ENCODE results near the gene WDR64. TPM values are rescaled to one million over a fixed set of nuclear protein-coding genes. Genes with fewer than 3 reads are reported as not detected.

The WDR64 gene
- total RNA-seq, 1 experiment from 2014 or later = not detected

DNA sequence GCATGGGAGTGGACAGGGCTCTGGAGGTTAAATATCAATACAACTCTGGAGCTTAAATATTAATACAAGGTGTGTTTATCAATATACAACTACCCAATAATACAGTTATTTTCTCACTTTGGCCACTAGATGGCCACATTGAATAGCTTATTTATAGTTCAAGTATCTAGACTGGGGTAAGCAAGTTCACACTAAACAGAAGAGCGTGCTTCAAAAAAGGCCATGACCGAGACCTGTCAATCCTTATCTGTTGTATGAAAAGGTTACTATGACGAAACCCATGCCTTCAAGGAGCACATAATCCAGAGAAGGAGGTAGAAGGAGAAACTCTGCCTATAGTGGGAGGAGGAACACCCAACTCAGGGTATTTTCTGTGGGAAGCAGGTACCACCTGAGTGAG is 41.0 kb upstream of the WDR64 start:
- TF ChIP-seq, protein P1, sequence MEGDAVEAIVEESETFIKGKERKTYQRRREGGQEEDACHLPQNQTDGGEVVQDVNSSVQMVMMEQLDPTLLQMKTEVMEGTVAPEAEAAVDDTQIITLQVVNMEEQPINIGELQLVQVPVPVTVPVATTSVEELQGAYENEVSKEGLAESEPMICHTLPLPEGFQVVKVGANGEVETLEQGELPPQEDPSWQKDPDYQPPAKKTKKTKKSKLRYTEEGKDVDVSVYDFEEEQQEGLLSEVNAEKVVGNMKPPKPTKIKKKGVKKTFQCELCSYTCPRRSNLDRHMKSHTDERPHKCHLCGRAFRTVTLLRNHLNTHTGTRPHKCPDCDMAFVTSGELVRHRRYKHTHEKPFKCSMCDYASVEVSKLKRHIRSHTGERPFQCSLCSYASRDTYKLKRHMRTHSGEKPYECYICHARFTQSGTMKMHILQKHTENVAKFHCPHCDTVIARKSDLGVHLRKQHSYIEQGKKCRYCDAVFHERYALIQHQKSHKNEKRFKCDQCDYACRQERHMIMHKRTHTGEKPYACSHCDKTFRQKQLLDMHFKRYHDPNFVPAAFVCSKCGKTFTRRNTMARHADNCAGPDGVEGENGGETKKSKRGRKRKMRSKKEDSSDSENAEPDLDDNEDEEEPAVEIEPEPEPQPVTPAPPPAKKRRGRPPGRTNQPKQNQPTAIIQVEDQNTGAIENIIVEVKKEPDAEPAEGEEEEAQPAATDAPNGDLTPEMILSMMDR (IDR thresholded peaks at IDR 0.05; ENCODE audit: unreplicated experiment) = peak; percentile 78
- peaks cover 42% of the 10 kb centered on the region for H3K4me1 Mint-ChIP-seq (ENCODE audit: insufficient read depth, unreplicated experiment)
- BruUV-seq (replicated peaks) = no TSS peak
- CTCF ChIA-PET = interaction anchor here (0.5 to 9.1 kb wide), 85 partner anchors 9 to 1655 kb away, joined by 3 to 173 read pairs (median 5); partner anchors contain the start of genes CHML, EXO1, FH and KMO
- peaks cover 25% of the 10 kb centered on the region for H3K36me3 Mint-ChIP-seq (ENCODE audit: insufficient read depth, unreplicated experiment)
- intact Hi-C loops (cut with micrococcal nuclease) = loop anchor here (1.0 to 5.0 kb wide), 8 partner anchors 16 to 406 kb away; no protein-coding TSS in a partner anchor
- peak; percentile 92 for DNase-seq (ENCODE audit: unreplicated experiment)
- no peak overlapping the region for H3K4me3 Mint-ChIP-seq (ENCODE audit: unreplicated experiment)
- H3K9me3 Mint-ChIP-seq (ENCODE audit: unreplicated experiment) = no peaks in the 10 kb centered on the region
- H3K27ac Mint-ChIP-seq (ENCODE audit: low read depth, unreplicated experiment) = no peak overlapping the region
- H3K27me3 Mint-ChIP-seq (ENCODE audit: insufficient read depth, unreplicated experiment) = no peaks in the 10 kb centered on the region
- POLR2A ChIA-PET = interaction anchor here (0.8 to 8.6 kb wide), 29 partner anchors 9 to 277 kb away, joined by 3 to 126 read pairs (median 9); partner anchors contain the start of genes CHML, EXO1, FH and KMO

DNA sequence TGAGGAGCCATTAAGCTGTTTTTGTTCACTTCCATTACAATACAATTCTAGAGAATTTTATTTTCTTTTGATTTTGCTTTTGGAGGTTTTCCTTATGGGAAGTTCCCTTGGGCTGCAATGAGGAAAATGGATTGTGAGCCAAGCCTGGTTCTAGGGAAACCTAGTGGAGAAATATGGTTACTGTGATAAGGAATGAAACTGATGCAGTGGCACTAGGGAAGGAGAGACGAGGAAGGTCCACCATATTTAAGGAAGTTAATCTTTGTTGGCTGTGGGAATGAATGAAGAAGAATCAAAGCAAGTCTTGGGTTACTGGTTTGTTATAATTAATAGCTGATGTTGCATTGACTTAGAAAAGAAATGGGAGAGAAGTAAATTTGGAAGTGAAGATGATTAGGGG is 40.3 kb upstream of the WDR64 start:
- TF ChIP-seq, protein P1 (IDR thresholded peaks at IDR 0.05; ENCODE audit: unreplicated experiment) = no peak
- H3K4me3 Mint-ChIP-seq (ENCODE audit: unreplicated experiment) = no peak overlapping the region
- no TSS peak for BruUV-seq (replicated peaks)
- intact Hi-C loops (cut with micrococcal nuclease) = loop anchor here (1.0 to 5.0 kb wide), 9 partner anchors 16 to 406 kb away; partner anchors contain the start of genes CHML and OPN3
- H3K36me3 Mint-ChIP-seq (ENCODE audit: insufficient read depth, unreplicated experiment) = peaks cover 25% of the 10 kb centered on the region
- CTCF ChIA-PET = interaction anchor here (0.6 to 9.1 kb wide), 61 partner anchors 12 to 1620 kb away, joined by 3 to 173 read pairs (median 6); partner anchors contain the start of genes CHML, EXO1, FH and KMO
- H3K27ac Mint-ChIP-seq (ENCODE audit: low read depth, unreplicated experiment) = no peak overlapping the region
- no peaks in the 10 kb centered on the region for H3K9me3 Mint-ChIP-seq (ENCODE audit: unreplicated experiment)
- no peak for DNase-seq (ENCODE audit: unreplicated experiment)
- POLR2A ChIA-PET = interaction anchor here (0.6 to 8.6 kb wide), 28 partner anchors 9 to 1216 kb away, joined by 3 to 126 read pairs (median 10); partner anchors contain the start of genes CHML, EXO1, FH and KMO
- no peaks in the 10 kb centered on the region for H3K27me3 Mint-ChIP-seq (ENCODE audit: insufficient read depth, unreplicated experiment)
- H3K4me1 Mint-ChIP-seq (ENCODE audit: insufficient read depth, unreplicated experiment) = peaks cover 41% of the 10 kb centered on the region

DNA sequence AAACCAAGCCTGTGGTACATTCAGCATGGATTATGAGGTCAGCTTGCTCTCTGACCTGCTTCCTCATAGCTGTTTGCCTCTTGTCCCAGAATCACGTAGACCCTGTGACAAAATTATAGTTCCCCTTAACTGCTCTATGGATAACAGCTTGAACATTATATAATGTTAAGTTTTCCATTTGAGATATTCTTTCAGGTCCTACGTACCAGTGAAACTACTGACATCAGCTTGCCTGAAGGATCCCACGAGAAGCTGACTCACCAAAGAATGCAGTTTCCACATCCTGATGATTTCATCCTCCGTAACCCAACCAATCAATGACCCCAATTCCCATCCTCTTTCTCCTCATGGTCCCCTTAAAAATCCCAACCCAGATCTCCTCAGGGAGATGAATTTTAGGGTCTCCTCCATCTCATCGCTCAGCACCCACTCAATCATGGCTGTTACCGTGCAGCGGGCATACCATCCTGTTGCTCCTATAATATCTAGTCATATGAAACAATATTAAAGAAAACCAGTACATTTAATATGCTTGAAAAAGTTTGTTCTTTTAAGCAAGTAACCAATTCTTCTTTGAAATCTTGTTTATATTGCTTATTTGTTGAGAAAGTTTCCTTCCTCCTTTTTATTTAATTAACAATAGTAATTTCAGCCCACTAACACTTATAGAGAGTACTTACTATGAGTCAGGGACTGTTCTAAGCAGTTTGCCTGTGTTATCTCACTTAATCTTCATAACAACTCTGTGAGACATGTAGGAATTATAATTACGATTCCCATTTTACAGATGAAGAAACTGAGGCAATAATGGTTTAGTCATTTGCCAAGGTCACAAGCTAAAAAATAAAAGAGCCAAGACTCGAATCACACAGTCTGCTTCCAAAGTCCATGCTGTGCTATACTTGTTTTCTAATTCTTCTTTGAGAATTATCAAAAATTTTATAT is 39.3 kb upstream of the WDR64 start:
- POLR2A ChIA-PET = interaction anchor here (0.5 to 8.6 kb wide), 28 partner anchors 9 to 1215 kb away, joined by 3 to 126 read pairs (median 6); partner anchors contain the start of genes CHML, FH, KMO and OPN3
- Mint-ChIP-seq H3K4me1 (ENCODE audit: insufficient read depth, unreplicated experiment) (peaks cover 30% of the 10 kb centered on the region), H3K27me3 (ENCODE audit: insufficient read depth, unreplicated experiment) (no peaks in the 10 kb centered on the region), H3K4me3 (ENCODE audit: unreplicated experiment) (peak overlapping the region; percentile 0), H3K27ac (ENCODE audit: low read depth, unreplicated experiment) (no peak overlapping the region), H3K9me3 (ENCODE audit: unreplicated experiment) (no peaks in the 10 kb centered on the region), H3K36me3 (ENCODE audit: insufficient read depth, unreplicated experiment) (peaks cover 29% of the 10 kb centered on the region)
- BruUV-seq (replicated peaks) = TSS peak; percentile 73
- TF ChIP-seq, protein P1 (IDR thresholded peaks at IDR 0.05; ENCODE audit: unreplicated experiment) = no peak
- intact Hi-C loops (cut with micrococcal nuclease) = loop anchor here (2.0 to 5.0 kb wide), 2 partner anchors 28 to 404 kb away; partner anchors contain the start of genes CHML and OPN3
- CTCF ChIA-PET = interaction anchor here (0.6 to 9.1 kb wide), 27 partner anchors 11 to 842 kb away, joined by 3 to 173 read pairs (median 11); partner anchors contain the start of genes EXO1, FH and KMO
- DNase-seq (ENCODE audit: unreplicated experiment) = peak; percentile 89
